Head of caudate nucleus (tissue), 42 donors: Measurements from ENCODE around the gene CCDC24.
A peak's percentile ranks its signal among the peaks of the same experiment; 100 is the strongest.

Experiments used
- DNase-seq, 42 donors: peaks; one replicate each; pipeline versions ENCODE4 v3.0.0 to v3.0.0-alpha.2; 2020 to 2021; ENCODE audit warnings: mixed read lengths in 7 of 42
- intact Hi-C: fragments of 100-400 bp; cut with DNase I; formaldehyde crosslinking; loops from one replicate; pipeline ENCODE4 v1.15.0; 2022

Gene CCDC24

DNA sequence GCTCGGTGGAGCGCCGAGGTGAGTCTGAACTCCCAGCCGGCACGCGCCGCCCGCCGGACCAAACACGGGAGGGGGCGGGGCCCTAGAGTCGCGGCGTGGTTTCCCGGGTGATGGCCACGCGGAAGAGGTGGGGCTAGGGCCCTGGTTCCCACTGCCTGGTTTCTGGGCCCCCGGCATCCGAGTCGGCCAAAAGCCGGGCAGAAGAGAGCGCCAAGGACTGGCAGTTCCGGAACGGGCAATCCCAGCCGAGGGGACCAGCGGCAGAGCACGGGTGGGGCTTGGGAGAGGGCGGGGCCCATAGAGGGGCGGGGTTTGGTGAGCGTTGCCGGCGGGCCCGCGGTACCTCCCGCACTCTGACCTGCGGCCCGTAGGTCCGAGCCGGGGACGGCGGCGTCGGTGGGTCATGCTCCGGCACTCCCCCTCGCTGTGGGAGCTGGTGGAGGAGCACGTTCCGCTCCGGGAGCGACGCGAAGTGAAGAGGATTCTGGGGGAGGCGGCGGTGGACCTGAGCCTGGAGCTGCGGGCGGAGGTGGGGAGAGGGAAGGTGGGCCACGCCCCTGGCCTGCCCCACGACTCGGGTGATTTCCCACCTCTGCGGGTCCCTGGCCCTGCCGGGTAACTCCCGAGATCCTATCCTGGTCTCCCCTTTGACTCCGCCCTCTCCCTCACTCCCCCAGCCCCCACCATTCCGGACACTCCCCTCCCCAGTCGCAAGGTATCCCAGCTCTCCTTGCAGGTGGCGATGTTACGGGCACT, at the start of gene CCDC24:
TSS of gene CCDC24 (plus strand) at position 124 of the 756 bp plus-strand sequence. CDS start at position 404, 280 bp downstream.
- intact Hi-C loops, result no loop called here
- DNase-seq, result peak; percentile 58 to 90 (median 81)

DNA sequence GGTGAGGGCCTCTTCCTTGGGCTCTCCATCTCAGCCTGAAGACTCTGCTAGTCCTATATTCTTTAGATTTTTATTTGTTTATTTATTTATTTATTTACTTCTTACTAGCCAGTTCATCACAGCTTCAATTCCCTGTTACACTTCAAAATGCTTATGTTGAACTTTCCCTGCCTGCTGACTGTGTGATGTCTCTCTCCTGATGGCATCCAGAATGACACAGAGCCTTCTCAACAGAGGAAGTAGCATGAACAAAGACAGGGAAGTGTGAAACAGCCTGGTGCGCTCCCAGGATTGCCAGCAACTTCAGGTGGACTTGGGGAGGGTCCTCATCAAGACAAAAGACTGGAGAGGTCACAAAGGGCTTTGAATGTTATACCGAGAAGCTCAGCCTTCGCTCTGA, 49.0 kb upstream of the CCDC24 start:
- intact Hi-C loops, result no loop called here
- no peak for DNase-seq

DNA sequence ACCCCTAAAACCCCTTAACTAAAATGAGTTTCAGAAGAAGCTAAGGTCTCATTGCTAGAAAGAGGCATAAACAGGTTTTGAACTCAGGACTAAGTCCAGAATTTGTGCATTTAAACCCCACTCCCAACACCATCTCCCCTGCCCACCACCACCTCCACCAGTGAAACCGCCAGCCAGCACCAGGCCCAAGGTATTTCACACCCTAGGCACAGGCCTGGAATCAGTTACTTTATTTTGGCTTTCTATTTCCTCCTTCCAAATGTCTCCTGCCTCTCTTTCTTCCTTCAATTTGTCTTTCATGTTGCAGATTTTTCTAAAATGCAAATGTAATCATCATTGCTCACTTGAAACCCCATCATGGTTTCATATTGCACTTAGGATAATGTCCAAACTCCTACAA, 46.5 kb upstream of the CCDC24 start:
- no peak for DNase-seq
- intact Hi-C loops, result no loop called here

- intact Hi-C loops, result loop anchor here (1.0 kb wide), 1 partner anchor 29 kb away; the partner anchor contains the start of gene ATP6V0B
Measured at GRCh38 chr1:43945674-43946235, 45.6 kb upstream of the CCDC24 start.

GRCh38 chr1:43946236-43947060, 45.0 kb upstream of the CCDC24 start, which contains the start of gene IPO13:
TSS of gene IPO13 (plus strand) at chr1:43946950. CDS start at chr1:43947601, 651 bp downstream.
- intact Hi-C loops, result loop anchor here (1.0 kb wide), 1 partner anchor 28 kb away; the partner anchor contains the start of gene ATP6V0B
- peak; percentile 93 to 99 (median 98) for DNase-seq

More at GRCh38 chr1:43945674-43946235, 45.6 kb upstream of the CCDC24 start:
- DNase-seq, result peak in 2 of 42 donors; percentile 17 to 38

DNA sequence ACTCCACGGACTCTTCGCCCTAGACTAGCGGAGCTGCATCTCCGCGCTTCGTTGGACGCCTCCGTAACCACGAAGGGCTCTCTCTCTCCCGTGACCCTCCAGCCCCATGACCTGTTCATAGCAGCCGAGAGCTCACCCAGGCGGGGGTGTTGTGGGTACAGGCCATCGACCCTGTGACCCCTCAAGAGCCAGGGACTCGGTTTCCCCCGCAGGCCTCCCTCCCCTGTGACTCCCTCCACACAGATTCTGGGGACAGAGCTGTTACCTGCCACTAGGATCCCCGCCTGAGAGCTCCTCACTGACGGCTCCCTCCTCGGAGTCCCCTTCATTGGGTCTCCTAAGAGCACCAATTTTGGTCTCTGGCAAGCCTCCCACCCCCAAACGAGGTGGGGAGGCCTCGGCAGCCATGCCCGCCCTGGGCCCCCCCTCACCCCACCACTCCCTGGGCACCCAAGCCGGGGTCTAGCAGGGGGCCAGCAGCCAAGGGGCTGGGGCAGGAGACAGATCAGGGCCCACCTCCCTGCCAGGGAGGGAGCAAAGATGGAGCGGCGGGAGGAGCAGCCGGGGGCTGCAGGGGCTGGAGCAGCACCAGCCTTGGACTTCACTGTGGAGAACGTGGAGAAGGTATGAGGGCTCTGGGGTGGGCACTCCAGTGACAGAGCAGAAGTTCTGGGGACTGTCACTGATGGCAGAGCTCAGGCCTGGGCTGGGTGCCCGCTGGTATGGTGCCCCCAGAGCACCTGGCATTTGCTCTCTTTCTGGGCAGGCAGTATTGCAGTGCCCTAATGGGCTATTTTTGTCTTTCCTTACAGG, 44.1 kb upstream of the CCDC24 start:
- intact Hi-C loops, result no loop called here
- DNase-seq, result peak in 1 of 42 donors; percentile 40

GRCh38 chr1:43947874-43948437, 43.4 kb upstream of the CCDC24 start:
- intact Hi-C loops, result no loop called here

DNA sequence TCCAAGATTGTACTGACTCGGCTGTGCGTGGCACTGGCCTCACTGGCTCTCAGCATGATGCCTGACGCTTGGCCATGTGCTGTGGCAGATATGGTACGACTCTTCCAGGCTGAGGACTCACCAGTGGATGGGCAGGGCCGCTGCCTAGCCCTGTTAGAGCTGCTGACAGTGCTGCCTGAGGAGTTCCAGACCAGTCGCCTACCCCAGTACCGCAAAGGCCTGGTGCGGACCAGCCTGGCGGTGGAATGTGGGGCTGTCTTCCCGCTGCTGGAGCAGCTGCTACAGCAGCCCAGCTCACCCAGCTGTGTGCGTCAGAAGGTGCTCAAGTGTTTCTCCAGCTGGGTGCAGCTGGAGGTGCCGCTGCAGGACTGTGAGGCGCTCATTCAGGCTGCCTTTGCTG, 41.7 kb upstream of the CCDC24 start:
- intact Hi-C loops, result no loop called here
- peak in 2 of 42 donors; percentile 50 for DNase-seq

More at GRCh38 chr1:43947874-43948437, 43.4 kb upstream of the CCDC24 start:
- DNase-seq, result peak in 3 of 42 donors; percentile 39 to 62 (median 42)

DNA sequence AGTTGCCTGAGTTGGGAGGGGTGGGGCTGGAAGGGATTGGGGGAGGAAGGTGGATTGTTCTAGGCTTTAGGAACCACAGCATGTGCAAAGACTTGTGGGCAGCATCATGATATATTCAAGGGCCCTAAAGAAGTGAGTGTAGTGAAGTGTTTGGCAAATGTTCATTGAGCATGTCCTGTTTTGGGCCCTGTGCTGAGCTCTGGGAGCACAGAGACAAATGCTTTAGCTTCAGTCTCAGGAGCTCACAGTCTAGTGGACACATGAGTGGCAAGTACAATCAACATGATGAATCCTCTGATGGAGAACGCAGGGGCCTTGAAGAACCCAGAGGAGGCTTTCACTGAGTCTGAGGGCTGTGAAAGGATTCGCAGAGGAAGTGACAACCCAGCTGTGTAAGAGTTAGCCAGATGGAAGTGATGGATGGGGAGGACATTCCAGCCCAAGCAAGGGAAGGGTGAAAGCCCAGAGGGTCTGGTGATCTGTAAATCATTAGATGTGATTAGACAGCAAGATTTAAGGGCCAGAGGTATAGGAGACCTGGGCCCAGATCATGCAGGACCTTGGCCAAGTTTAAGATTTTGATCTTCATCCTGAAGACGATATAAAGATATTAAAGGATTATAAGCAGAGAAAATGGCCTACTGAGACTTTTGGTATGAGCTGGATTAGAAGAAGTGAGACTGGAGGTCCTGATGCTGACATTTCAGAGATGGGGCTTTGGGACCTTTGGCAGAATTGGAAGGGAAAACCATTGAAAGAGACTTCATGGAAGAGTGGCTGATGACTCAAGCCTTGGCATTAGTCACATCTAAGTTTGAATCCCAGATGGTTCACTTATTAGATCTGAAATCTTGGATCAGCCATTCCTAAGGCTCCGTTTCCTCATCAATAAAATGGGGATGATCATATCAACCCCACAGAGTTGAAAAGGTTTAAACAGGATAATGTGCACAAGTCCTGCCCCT, 40.1 kb upstream of the CCDC24 start:
- intact Hi-C loops, result no loop called here
- no peak for DNase-seq

DNA sequence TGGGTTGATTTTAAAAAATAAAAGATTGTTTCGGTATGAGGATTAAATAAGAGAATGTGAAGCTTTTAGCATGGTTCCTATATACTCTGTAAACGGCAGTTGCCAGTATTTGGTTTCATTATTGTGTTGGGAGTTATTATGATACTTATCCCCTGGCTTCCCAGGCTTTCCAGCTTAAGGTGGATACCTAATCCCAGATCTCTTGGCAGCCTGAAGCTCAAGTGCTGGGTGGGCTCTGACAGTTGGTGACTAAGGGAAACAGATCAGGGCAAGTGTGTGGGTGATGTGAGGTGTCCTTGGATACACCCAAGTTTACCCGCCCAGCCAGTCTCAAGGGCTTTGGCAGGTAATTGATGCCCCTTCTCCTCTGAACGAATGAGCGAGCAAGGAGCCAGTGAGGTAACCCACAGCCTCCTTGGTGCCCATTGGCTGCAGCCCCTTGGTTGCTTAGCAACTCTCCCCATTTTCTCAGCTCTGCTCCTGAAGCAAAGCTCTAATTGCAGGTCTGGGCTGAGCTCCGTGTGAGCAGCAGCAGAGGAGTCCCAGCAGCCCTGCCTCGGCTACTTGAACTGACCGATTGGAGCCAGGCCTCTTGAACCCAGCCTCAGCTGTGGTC, 38.6 kb upstream of the CCDC24 start:
- intact Hi-C loops, result no loop called here
- DNase-seq, result peak in 30 of 42 donors; percentile 29 to 81 (median 56)

DNA sequence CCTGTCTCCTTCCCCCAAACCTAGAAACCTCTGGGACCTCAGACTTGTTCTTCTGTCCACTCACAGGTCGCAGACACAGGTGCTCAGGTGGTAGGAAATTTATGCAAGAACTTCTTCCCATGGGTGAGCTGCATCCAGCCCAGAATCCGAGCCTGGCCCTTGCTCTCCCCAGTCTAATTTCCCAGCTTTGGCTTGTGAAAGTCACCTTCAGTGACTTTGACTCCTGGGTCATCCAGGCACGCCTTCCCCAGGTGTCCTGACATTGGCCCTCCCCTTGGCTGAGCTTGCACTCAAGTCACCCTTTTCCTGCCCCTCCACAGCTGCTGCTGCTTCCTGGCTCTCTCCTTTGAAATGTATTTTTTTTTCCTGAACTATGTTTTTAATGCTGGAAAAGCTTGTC, 38.0 kb upstream of the CCDC24 start:
- DNase-seq, result peak in 1 of 42 donors; percentile 35
- intact Hi-C loops, result no loop called here

DNA sequence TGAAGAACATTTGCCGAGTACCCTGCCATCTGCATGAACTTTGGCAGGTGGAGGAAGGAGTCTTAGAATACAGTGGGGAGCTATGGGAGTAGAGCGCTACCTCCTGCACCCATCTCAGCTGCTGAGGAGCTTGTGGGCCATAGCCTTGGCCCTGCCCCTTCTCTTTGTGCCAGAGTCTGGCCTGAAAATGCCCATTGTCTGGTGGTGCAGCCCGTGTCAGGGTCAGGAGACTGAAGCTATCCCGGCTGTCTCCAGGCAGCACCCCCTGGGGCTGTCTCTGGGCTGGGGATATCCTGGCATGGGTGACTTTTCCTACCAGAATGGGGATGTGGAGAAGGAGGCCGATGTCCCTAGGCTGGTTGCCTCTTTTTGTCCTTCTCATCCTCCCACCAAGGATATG, 37.4 kb upstream of the CCDC24 start:
- DNase-seq, result peak; percentile 73 to 95 (median 88)
- intact Hi-C loops, result no loop called here

DNA sequence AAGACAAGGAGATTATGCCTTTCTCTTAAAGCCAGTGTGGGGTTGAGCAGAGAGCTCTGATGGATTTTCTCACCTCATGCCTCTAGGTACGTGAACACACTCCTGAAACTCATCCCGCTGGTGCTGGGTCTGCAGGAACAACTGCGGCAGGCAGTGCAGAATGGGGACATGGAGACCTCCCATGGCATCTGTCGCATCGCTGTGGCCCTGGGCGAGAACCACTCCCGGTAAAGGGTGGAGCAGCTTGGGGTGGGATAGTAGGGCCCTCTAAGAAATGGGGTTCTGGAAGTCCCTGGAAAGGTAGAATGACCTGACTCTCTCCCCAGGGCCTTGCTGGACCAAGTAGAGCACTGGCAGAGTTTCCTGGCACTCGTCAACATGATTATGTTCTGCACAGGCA, 35.2 kb upstream of the CCDC24 start:
- DNase-seq, result no peak
- intact Hi-C loops, result no loop called here

DNA sequence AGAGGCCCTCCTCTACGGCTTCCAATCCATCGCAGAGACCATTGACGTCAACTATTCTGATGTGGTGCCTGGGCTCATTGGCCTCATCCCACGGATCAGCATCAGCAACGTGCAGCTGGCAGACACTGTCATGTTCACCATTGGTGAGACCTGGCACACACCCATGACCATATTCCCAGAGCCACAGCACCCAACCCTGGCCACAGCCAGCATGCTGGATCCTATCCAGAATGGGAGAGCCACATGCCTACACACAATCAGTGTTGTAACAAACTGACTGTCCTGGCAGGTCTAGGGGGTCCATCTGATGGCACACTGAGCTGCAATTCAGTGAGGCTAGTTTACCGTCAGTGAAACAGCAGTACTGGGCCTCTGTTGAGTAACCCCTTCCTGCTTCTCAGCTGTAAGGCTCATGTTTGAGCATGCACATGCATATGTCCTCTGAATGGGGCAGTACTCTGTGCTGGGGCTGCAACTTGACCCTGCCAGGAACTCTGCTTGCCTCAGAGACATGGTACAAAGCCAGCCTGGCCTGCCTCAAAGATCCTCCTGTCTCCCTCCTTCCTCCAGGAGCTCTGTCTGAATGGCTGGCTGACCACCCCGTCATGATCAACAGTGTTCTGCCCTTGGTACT, 33.9 kb upstream of the CCDC24 start:
- peak in 1 of 42 donors; percentile 64 for DNase-seq

DNA sequence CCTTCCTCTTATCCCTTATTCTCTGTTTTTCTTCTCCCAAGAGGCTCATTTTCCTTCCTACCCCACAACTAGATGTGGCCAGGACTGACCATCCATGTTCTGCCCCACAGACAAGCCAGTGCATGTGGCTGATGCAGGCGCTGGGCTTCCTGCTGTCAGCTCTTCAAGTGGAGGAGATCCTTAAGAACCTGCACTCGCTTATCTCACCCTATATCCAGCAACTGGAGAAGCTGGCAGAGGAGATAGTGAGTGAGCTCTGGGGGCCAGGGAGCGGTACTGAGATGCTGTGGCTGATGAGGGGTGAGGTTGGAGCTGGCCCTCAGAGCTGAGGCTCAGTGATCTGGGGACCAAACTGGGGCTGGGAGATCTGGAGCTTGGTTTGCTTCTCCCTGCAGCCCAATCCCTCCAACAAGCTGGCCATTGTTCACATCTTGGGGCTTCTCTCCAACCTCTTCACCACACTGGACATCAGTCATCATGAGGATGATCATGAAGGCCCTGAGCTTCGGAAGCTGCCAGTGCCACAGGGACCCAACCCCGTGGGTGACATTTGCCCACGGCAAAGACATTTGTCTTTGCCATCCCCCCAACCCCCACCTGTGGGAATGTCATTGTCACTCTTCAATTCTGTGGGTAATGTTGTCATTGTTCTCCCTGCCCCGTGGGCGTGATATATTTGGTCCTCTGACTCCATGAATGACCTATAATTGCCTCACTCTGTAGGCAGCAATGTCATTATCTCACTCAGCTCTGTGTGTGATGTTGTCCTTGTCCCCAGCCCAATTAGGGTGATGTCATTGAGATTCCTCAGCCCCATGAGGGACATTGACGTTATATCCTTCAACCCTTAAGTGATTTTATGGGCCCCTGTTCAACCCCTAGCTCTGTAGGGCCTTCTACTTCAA, 32.8 kb upstream of the CCDC24 start:
- DNase-seq, result peak in 7 of 42 donors; percentile 35 to 75 (median 44)
- intact Hi-C loops, result no loop called here

More for the DNA sequence above, 33.9 kb upstream of the CCDC24 start:
- intact Hi-C loops, result no loop called here
